NCI-H146 (cell line): ENCODE data around the gene TACR1.

Experiments
- DNase-seq: peaks from one replicate; lab custom pipeline; 2025; lab: John Stamatoyannopoulos, UW

TACR1 gene

DNA sequence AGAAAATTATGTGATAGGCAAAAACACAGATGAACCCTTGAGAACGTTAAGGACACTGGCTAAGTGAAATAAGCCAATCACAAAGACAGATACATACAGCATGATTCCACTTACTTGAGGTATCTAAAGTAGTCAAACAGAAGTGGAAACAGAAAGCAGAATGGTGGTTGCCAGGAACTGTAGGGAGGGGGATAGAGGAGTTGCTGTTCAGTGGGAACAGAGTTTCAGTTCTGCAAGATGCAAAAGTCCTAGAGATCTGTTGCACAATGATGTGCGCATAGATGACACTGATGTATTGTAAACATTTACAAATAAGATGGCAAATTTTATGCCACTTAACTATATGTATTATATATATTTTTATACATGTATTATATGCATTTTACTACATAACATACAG is 181.2 kb downstream of the TACR1 start:
- DNase-seq, result no peak

DNA sequence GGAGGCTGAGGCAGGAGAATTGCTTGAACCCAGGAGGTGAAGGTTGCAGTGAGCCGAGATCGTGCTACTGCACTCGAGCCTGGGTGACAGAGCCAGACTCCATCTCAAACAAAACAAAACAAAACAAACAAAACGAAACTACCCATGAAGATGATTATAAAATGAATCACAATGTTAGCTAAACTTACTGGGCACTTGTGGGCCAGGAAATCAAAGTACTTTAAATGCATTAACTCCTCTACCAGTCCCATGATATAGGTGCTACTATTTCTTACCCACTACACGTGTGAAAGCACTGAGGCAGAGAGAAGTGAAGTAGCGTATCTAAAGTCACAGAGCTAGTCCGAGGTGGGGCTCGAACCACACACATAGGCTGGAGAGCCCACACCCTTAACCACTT is 187.2 kb downstream of the TACR1 start:
- DNase-seq, result no peak

GRCh38 chr2:75010571-75010970 is 188.7 kb downstream of the TACR1 start:
- DNase-seq, result no peak

DNA sequence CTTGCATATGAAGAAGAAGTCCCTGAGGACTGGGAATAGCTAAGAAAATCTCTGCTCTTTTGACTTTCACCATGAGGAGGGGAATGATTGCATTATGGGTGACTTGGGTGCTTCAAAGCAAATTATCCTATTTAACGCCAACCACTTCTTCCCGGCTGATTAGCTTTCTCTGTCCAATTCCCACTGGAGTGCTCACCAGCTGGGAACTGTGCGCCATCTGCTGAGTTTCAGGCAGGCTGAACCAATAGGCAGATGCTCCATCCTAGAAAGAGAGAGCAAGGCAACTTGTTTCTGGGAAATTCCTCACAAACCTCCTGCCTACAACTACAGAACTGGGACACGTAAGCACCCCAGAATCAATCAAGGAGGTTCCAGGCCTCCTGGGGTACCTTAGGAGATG is 191.5 kb downstream of the TACR1 start:
- peak; percentile 2 for DNase-seq

GRCh38 chr2:75007061-75007460 is 192.3 kb downstream of the TACR1 start:
- no peak for DNase-seq

GRCh38 chr2:75006041-75006440 is 193.3 kb downstream of the TACR1 start:
- no peak for DNase-seq

DNA sequence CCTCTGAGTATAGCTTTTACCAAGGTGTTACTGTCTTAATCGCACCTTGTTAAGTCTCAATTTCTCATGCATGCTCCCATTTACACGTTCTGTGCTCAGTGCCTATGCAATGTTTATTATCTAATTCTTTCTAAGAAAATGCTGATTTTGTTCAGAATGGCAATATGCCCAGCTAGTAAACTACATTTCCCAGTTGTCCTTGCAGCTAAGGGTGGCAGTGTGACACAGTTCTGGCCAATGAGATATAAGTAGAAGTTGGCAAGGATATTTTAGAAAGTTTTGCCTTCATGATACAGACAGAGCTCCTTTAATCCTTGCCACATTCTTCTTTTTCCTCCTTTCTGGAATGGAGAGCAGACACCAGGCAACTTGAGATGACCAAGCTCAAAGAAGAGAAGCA is 195.5 kb downstream of the TACR1 start:
- no peak for DNase-seq

DNA sequence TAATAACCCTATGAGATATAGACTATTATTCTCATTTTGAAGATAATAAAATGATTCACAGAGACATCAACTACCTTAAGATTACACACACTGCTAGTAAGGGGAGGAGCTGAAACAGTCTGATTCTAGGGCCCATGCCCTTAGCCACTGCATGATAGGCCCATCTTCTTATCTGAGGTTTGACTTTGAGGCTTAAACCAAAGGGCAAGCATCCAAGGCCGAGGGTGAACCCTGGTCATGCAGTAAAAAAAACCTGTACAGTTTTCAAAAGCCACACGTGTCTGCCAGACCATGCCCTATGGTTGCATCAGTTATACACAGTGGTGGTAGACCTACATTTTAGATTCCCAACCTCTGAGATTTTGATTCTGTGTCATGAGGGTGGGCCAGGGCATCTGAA is 196.0 kb downstream of the TACR1 start:
- no peak for DNase-seq

DNA sequence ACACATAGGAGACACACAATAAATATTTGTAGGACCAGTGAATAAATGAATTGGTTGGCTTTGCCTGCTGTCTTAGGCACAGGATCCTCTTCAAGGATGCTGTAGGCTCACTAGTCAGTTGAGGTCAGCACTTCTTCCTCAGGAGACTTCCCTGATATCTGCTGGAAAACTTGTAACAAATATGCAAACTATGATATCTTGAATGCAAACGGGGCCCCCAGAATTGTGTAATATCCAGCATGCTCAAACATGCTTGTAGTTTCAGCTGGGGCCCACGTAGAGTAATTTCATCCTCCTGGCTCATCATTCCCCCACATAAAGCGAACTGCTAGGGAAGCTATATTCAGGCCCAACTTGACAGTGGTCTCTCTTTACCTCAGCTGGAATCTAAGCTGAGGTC is 197.3 kb downstream of the TACR1 start:
- DNase-seq, result no peak

DNA sequence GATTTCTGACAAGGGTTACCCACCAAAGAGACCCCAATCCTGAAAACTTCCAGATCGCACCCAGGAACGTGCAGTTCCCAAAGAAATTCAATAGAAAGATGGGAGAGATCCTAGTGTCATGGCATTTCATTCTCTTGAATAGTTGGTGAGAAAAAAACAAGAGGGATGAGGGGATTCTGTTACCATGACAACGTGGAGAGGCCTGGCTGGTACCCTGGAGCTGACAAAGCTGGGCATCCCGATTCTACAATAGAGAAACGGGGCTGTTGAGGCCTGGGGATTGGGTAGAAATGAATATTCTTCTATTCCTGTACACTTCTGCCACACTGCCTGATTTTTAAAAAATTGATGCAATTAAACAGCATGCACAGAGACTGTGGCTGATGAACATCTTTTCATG is 199.9 kb downstream of the TACR1 start:
- no peak for DNase-seq
